ENCODE results near the gene PCK1. TPM values are rescaled to one million over a fixed set of nuclear protein-coding genes. Genes with fewer than 3 reads are reported as not detected.

Gene PCK1
- total and polyA plus RNA-seq, 8 donors: 0.12 to 311 (median 0.67) TPM

DNA sequence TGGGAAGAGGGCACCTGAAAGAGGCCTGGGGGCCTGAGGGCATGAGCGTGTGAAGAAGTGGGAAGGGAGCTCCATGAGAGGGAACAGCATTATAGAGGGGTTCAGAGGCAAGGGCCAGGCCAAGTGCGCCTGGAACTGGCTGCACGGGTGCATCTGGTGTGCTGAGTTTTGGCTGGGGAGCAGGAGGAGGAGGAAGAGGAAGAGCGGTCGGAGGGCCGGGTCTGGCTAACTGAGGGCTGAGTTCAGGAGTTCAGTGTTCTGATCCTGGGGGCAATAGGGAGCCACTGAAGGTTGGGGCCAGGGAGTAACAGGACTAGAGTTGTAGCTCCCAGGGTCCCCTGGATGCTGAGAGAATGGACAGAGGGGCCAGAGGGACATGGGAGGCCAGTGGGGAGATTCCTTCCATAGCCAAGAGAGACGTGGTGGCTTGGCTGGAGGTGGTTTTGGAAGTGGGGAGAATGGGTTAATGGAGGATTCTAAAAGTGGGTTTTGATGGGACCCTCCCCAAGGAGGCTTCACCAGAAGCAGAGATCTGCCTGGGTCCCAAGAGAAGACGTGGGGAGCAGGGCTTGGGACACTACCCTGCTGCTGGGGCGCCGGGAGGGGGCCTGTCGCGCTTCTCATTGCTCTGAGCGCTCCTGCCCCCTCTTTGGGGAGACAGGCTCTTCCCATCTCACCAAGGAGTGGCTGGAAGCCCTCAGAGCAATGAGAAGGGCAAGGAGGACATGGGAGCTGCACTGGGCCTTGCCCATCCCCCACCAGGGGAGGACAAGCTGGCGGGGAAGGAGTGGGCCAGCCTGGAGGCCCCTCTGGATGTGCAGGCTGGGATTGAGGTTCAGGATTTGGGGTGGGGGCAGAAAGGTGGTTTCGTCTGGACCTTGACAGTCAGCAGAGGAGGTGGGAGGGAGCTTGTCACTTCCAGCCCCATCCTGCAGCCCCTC lies 30.6 kb downstream of the PCK1 start:
- H3K9me3 ChIP-seq: peaks cover 0 to 13% (median 9%) of the 10 kb centered on the region in 4 donors

DNA sequence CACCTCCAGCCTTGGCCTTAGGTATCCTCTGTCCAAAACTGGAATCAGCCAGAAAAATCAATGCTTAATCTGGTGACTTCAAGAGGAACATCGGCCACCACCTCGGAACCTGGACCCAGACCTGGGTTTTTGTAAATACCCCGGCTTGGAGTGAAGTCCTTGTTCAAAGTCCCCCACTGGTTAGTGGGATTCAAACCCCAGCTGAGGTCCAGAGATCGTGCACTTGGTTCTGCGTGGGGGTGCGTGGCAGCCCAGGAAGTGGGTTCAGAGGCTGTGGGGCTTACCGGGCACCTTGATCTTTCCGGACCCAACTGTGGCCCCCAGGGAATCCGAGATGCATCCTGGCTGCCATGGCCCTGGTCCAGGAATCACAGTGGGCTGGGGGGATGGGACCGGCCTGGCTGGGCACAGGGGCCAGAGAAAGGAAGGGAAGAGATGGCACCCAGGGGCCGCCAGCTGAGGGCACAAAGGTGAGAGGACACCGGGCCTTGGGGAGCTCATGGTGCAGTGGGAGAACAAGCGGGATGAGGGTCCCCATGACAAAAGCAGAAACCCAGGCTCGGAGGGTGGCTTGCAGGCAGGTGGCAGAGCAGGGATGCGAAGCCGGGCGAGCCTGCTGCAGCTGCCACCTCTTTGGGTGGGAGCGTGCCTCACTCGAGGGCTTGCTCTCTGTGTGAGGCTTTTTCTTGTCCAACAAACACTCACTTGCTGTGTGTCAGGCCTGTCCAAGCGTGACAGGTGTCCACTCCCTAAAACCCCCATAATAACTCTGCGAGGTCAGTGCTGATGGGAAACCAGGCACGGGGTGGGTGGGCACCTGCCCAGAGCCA lies 31.6 kb downstream of the PCK1 start:
- peaks cover 0 to 11% (median 4%) of the 10 kb centered on the region in 3 donors for H3K27me3 ChIP-seq
- H3K27ac ChIP-seq: no peak overlapping the region
- H3K4me3 ChIP-seq: no peak overlapping the region
- WGBS, 5 donors: 82 to 88% (median 86%) methylated on average over 21 to 22 of the region's 22 CpGs
- DNase-seq: no peak
- H3K9me3 ChIP-seq: peaks cover 0 to 8% (median 7%) of the 10 kb centered on the region in 4 donors
- peaks cover 0 to 18% (median 11%) of the 10 kb centered on the region in 4 donors for H3K4me1 ChIP-seq
- no peaks in the 10 kb centered on the region for H3K36me3 ChIP-seq
- TF ChIP-seq POLR2A (IDR thresholded peaks at IDR 0.05) (no peak), EP300 (IDR thresholded peaks at IDR 0.05) (no peak), POLR2AphosphoS5 (IDR thresholded peaks at IDR 0.05) (no peak)
- TF ChIP-seq, protein P1, sequence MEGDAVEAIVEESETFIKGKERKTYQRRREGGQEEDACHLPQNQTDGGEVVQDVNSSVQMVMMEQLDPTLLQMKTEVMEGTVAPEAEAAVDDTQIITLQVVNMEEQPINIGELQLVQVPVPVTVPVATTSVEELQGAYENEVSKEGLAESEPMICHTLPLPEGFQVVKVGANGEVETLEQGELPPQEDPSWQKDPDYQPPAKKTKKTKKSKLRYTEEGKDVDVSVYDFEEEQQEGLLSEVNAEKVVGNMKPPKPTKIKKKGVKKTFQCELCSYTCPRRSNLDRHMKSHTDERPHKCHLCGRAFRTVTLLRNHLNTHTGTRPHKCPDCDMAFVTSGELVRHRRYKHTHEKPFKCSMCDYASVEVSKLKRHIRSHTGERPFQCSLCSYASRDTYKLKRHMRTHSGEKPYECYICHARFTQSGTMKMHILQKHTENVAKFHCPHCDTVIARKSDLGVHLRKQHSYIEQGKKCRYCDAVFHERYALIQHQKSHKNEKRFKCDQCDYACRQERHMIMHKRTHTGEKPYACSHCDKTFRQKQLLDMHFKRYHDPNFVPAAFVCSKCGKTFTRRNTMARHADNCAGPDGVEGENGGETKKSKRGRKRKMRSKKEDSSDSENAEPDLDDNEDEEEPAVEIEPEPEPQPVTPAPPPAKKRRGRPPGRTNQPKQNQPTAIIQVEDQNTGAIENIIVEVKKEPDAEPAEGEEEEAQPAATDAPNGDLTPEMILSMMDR (IDR thresholded peaks at IDR 0.05): no peak
- intact Hi-C loops (cut with DNase I; ENCODE audit: low total_unique reads): loop anchor here (10.0 kb wide), 1 partner anchor 208 kb away; no protein-coding TSS in a partner anchor

More for the DNA sequence above, 30.6 kb downstream of the PCK1 start:
- Histone ChIP-seq H3K36me3 (no peaks in the 10 kb centered on the region), H3K27ac (no peak overlapping the region), H3K4me1 (peaks cover 0 to 10% (median 4%) of the 10 kb centered on the region in 4 donors), H3K27me3 (peaks cover 0 to 2% (median 0%) of the 10 kb centered on the region in 3 donors), H3K4me3 (no peak overlapping the region)
- intact Hi-C loops (cut with DNase I; ENCODE audit: low total_unique reads): loop anchor here (10.0 kb wide), 1 partner anchor 207 kb away; no protein-coding TSS in a partner anchor
- 81 to 88% (median 83%) methylated on average over 13 to 15 of the region's 15 CpGs for WGBS, 5 donors
- DNase-seq: no peak
- TF ChIP-seq POLR2AphosphoS5 (IDR thresholded peaks at IDR 0.05) (no peak), POLR2A (IDR thresholded peaks at IDR 0.05) (no peak), EP300 (IDR thresholded peaks at IDR 0.05) (no peak)
- TF ChIP-seq, protein P1 (IDR thresholded peaks at IDR 0.05): no peak

DNA sequence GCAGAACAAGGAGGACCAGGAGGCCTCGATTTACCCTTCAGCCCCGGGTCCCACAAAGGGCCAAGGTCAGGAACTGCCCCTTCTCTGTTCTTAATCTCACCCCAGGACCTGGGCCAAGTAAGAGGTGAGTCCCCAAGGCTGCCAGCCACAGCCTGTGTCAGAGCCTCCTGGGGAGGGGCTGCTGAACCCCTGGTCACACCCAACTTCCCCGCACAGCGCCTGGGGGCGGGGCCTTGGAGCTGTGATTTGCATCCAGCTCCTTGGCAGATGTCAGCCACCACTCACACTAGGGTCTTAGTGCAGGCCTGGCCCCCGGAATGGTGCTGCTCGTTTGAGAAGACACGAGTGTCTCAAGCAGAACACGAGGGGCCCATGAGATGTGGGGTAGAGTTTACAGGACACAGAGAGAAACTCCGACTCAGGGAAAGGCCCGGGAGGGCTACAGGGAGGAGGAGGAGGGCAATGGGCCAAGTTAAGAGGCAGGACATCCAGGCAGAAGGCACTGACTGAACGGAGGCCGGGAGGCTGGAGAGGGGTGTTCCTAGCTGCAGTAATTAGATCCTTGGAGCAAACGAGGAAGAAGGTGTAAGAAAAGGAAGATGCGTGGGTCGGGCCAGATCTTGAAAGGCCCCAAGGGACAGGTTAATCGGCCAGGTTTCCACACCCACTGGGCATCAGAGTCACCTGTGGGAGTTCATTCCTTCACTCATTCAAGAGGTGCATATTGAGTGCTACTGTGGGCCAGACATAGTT lies 32.4 kb downstream of the PCK1 start:
- H3K4me1 ChIP-seq: peaks cover 0 to 18% (median 11%) of the 10 kb centered on the region in 4 donors
- peaks cover 0 to 19% (median 4%) of the 10 kb centered on the region in 3 donors for H3K27me3 ChIP-seq
- 52 to 60% (median 56%) methylated on average over 15 to 17 of the region's 17 CpGs for whole genome bisulfite sequencing, 5 donors
- no peak overlapping the region for H3K27ac ChIP-seq
- no peak for DNase-seq
- H3K4me3 ChIP-seq: no peak overlapping the region
- no peaks in the 10 kb centered on the region for H3K9me3 ChIP-seq
- H3K36me3 ChIP-seq: no peaks in the 10 kb centered on the region
- intact Hi-C loops (cut with DNase I; ENCODE audit: low total_unique reads): loop anchor here (10.0 kb wide), 1 partner anchor 209 kb away; no protein-coding TSS in a partner anchor
- TF ChIP-seq POLR2AphosphoS5 (IDR thresholded peaks at IDR 0.05) (no peak), EP300 (IDR thresholded peaks at IDR 0.05) (no peak), POLR2A (IDR thresholded peaks at IDR 0.05) (no peak)
- TF ChIP-seq, protein P1 (IDR thresholded peaks at IDR 0.05): no peak

All from stomach (tissue), 9 donors.